Smooth muscle cell of the pulmonary artery (primary cell): ENCODE measurements around the gene PKDREJ. TPM values are rescaled to one million over a fixed set of nuclear protein-coding genes. Genes with fewer than 3 reads are reported as not detected.

Experiments
- total RNA-seq: library from RNA; depleted of rRNA; stranded (reverse); fragments of >200 nt; gene quantifications from 2 replicates; pipeline ENCODE4 v1.2.3, GENCODE V29; 2014

The PKDREJ gene, protein sequence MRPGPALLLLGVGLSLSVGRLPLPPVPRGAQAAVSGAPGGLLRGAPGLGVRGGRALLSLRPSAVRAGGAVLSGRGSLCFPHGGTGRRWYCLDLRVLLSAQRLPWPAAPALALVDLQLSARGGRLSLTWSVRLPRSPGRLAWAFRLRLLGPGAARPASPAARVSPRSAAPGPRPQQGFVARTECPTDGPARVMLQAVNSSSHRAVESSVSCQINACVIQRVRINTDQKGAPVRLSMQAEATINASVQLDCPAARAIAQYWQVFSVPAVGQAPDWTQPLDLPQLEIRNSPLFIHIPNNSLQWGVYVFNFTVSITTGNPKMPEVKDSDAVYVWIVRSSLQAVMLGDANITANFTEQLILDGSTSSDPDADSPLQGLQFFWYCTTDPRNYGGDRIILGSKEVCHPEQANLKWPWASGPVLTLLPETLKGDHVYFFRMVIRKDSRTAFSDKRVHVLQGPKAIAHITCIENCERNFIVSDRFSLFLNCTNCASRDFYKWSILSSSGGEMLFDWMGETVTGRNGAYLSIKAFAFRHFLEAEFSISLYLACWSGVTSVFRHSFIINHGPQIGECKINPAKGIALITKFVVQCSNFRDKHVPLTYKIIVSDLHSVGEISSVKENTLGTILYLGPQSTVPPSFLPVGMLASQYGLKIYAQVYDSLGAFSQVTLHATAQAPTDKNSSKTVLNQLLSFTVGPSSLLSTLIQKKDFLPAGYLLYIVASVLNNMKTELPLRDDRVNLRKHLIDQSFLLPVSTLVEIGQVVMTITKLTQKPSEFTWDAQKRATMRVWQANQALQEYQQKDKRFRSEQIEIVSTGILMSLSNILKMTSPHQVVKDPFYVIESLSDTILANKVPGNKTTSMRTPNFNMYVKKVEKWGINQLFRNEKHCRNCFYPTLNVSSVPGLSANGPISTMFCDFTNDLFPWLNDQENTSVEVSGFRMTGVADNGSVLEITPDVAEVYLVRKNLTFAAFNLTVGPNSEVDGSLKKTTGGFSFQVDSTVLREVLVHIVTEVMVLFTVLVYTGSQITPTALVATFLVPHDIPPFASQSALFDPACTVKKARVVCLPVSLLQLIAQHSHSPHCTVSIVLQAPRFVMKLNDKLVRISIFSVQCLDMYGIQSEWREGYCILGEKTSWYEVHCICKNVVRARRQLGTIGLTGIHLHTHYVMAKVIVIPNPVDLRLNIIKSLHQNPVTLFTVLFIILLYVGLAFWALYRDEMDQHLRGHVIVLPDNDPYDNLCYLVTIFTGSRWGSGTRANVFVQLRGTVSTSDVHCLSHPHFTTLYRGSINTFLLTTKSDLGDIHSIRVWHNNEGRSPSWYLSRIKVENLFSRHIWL (N-terminal part only)
- under 0.01 and 0.03 TPM in 2 replicates for total RNA-seq

DNA sequence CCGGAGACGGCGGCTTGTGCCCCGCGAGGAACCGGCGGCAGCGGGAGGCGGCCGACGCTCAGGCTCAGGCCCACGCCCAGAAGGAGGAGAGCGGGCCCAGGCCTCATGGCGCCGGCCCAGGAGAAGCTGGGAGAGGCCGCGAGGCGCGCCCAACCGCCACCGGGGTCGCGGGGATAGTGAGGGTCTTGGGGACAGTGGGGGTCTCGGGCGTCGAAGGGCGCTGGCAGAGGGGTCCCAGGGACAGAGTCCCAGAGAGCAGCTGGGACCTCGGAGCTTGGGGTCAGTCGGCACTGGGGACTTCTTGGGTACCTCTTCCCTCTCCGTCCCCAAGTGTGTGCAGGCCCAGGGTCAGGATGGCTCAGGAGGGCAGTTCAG, at the start of gene PKDREJ:
Gene PKDREJ (minus strand): TSS at position 128 of the 375 bp plus-strand sequence. CDS start 21 bp downstream, at position 107.

GRCh38 chr22:46296257-46297150, 33.4 kb upstream of the PKDREJ start, which contains the start of gene GTSE1:
TSS of gene GTSE1 (plus strand) at chr22:46296870. CDS start at chr22:46297401, 531 bp downstream.

GRCh38 chr22:46267431-46268279, 4.5 kb upstream of the PKDREJ start, which contains the start of gene TTC38:
TSS of gene TTC38 (plus strand) at chr22:46268008. CDS start at chr22:46268040, 32 bp downstream.

GRCh38 chr22:46250035-46250782, 12.9 kb downstream of the PKDREJ start, which contains the start of gene CDPF1:
TSS of gene CDPF1 (minus strand) at chr22:46250293. CDS start at chr22:46248284, 2,009 bp downstream.

Other genes with a start within 250 kb of the PKDREJ start
- 23.5 and 26.7 TPM in 2 replicates for gene PPARA, start 112.8 kb downstream of the PKDREJ start, total RNA-seq
- gene CDPF1, start 13.1 kb downstream of the PKDREJ start, total RNA-seq: 10.2 and 10.6 TPM in 2 replicates
- gene TTC38, start 4.7 kb upstream of the PKDREJ start, total RNA-seq: 18.2 and 20.8 TPM in 2 replicates
- 1.5 and 2.6 TPM in 2 replicates for gene GTSE1, start 33.5 kb upstream of the PKDREJ start, total RNA-seq
- gene TRMU, start 72.4 kb upstream of the PKDREJ start, total RNA-seq: 30.6 and 39.4 TPM in 2 replicates